Glutamatergic neuron (in vitro differentiated cells): ENCODE data around the gene THOP1. TPM values are rescaled to one million over a fixed set of nuclear protein-coding genes. Genes with fewer than 3 reads are reported as not detected.
"Not testable (repeated sequence)": the region's sequence is repeated elsewhere in the genome, so short reads cannot be mapped to it uniquely, and the experiment has no call there.

Experiments used
- DNase-seq: peaks from one replicate; pipeline ENCODE4 v3.0.0; 2022
- H3K27ac Mint-ChIP-seq: one replicate; pipeline ENCODE4 v1.8.0; 2020; ENCODE audit warnings: mild to moderate bottlenecking, mixed read lengths, inconsistent platforms; ENCODE audit not compliant: unreplicated experiment
- H3K27me3 Mint-ChIP-seq: one replicate; pipeline ENCODE4 v1.8.0; 2020; ENCODE audit warnings: mild to moderate bottlenecking, moderate library complexity, mixed read lengths, inconsistent platforms; ENCODE audit not compliant: unreplicated experiment
- H3K36me3 Mint-ChIP-seq: one replicate; pipeline ENCODE4 v1.8.0; 2020; ENCODE audit warnings: mild to moderate bottlenecking, mixed read lengths, inconsistent platforms; ENCODE audit not compliant: unreplicated experiment
- H3K4me1 Mint-ChIP-seq: one replicate; pipeline ENCODE4 v1.8.0; 2020; ENCODE audit warnings: mild to moderate bottlenecking, low read depth, mixed read lengths, inconsistent platforms; ENCODE audit not compliant: unreplicated experiment
- H3K4me3 Mint-ChIP-seq: one replicate; pipeline ENCODE4 v1.8.0; 2020; ENCODE audit warnings: mild to moderate bottlenecking, mixed read lengths, inconsistent platforms; ENCODE audit not compliant: unreplicated experiment
- H3K9me3 Mint-ChIP-seq: one replicate; pipeline ENCODE4 v1.8.0; 2020; ENCODE audit warnings: mild to moderate bottlenecking, moderate library complexity, mixed read lengths, inconsistent platforms; ENCODE audit not compliant: unreplicated experiment
- CTCF ChIP-seq: fragments of 200-600 bp; sonication (generic); IDR thresholded peaks from one replicate; pipeline ENCODE4 v1.5.0; 2021; ENCODE audit not compliant: partially characterized antibody, unreplicated experiment
- total RNA-seq: library from RNA; stranded (reverse); fragmentation: NEBNext Ultra II Directional; extraction: Animal tissue kit (Norgen Biotek cat#: 25700); gene quantifications from one replicate; pipeline ENCODE4 v1.2.1, GENCODE V29; 2021; ENCODE audit not compliant: unreplicated experiment

The THOP1 gene
- total RNA-seq, 1 donor from 2014 or later: 64.0 TPM

- Mint-ChIP-seq H3K27ac (no peak overlapping the region), H3K4me3 (no peak overlapping the region), H3K27me3 (no peaks in the 10 kb centered on the region), H3K4me1 (peaks cover 3% of the 10 kb centered on the region), H3K36me3 (no peaks in the 10 kb centered on the region), H3K9me3 (no peaks in the 10 kb centered on the region)
- no peak for TF ChIP-seq CTCF
- DNase-seq: no peak
Observed at GRCh38 chr19:2790557-2791271, 5.4 kb downstream of the THOP1 start.

GRCh38 chr19:2791440-2791839 is 6.1 kb downstream of the THOP1 start:
- no peak for TF ChIP-seq CTCF
- H3K9me3 Mint-ChIP-seq: peaks cover 1% of the 10 kb centered on the region
- H3K4me3 Mint-ChIP-seq: no peak overlapping the region
- no peak overlapping the region for H3K27ac Mint-ChIP-seq
- no peaks in the 10 kb centered on the region for H3K27me3 Mint-ChIP-seq
- peaks cover 3% of the 10 kb centered on the region for H3K4me1 Mint-ChIP-seq
- no peaks in the 10 kb centered on the region for H3K36me3 Mint-ChIP-seq
- no peak for DNase-seq

- Mint-ChIP-seq H3K27ac (peak overlapping the region; percentile 66), H3K9me3 (peaks cover 1% of the 10 kb centered on the region), H3K4me3 (no peak overlapping the region), H3K4me1 (peaks cover 3% of the 10 kb centered on the region), H3K36me3 (no peaks in the 10 kb centered on the region), H3K27me3 (no peaks in the 10 kb centered on the region)
- no peak for DNase-seq
- TF ChIP-seq CTCF: no peak
Observed at GRCh38 chr19:2791876-2792275, 6.6 kb downstream of the THOP1 start.

- not testable (repeated sequence) for H3K9me3 Mint-ChIP-seq, H3K4me1 Mint-ChIP-seq, H3K4me3 Mint-ChIP-seq, H3K36me3 Mint-ChIP-seq, H3K27me3 Mint-ChIP-seq, H3K27ac Mint-ChIP-seq, DNase-seq
Observed at GRCh38 chr19:2792666-2793065, 7.4 kb downstream of the THOP1 start.

- TF ChIP-seq CTCF: no peak
- Mint-ChIP-seq H3K36me3 (no peaks in the 10 kb centered on the region), H3K9me3 (peaks cover 1% of the 10 kb centered on the region), H3K27me3 (no peaks in the 10 kb centered on the region), H3K4me3 (no peak overlapping the region), H3K4me1 (peaks cover 2% of the 10 kb centered on the region), H3K27ac (no peak overlapping the region)
- DNase-seq: no peak
Observed at GRCh38 chr19:2793126-2793525, 7.8 kb downstream of the THOP1 start.
